B cell (primary cell): ENCODE measurements around the gene THSD4. TPM values are rescaled to one million over a fixed set of nuclear protein-coding genes. Genes with fewer than 3 reads are reported as not detected.
"Not testable (repeated sequence)": the region's sequence is repeated elsewhere in the genome, so short reads cannot be mapped to it uniquely, and the experiment has no call there.

Experiments used
- ATAC-seq: fragments of 200-7000 bp; cut with Tn5 transposase; one replicate; pipeline ENCODE4 v1.10.0; 2021; ENCODE audit warnings: low read depth, mild to moderate bottlenecking, moderate number of reproducible peaks, moderate library complexity
- CTCF ChIA-PET: fragments of 350-600 bp; sonication (Branson Sonifier 250); formaldehyde crosslinking; loops from one replicate; lab custom pipeline; 2021; ENCODE audit warnings: antibody characterized with exemption, inconsistent platforms; lab: Charles Lee
- POLR2A ChIA-PET: fragments of 350-600 bp; sonication (Branson Sonifier 250); formaldehyde crosslinking; loops from one replicate; lab custom pipeline; 2021; ENCODE audit warnings: antibody characterized with exemption; lab: Charles Lee
- DNase-seq: peaks from one replicate; pipeline ENCODE4 v3.0.0; 2013
- H2AFZ ChIP-seq: 2 replicates; pipeline ENCODE4 v1.6.1; 2012; ENCODE audit warnings: mild to moderate bottlenecking, low read depth, low read length; ENCODE audit not compliant: insufficient read depth, poor library complexity, severe bottlenecking
- H3K27ac ChIP-seq, 2 donors: 1 replicate in 1 of 2; 2 replicates in 1 of 2; pipeline ENCODE4 v1.5.1; 2012 to 2013; ENCODE audit warnings: low read length in 2 of 2, mild to moderate bottlenecking in 2 of 2, moderate library complexity in 1 of 2
- H3K27me3 ChIP-seq, 4 experiments: fragments of 200-600 bp in 1 of 4; sonication (generic) in 1 of 4; replicated peaks in 1 of 4; 1 replicate in 2 of 4; 2 replicates in 2 of 4; pipeline versions ENCODE4 v1.6.1 to v1.7.0; 2013 to 2016; ENCODE audit warnings: low read length in 3 of 4, mild to moderate bottlenecking in 2 of 4, mixed read lengths in 1 of 4, moderate library complexity in 1 of 4; ENCODE audit not compliant: insufficient read depth in 4 of 4, control insufficient read depth in 3 of 4; ENCODE audit errors: control extremely low read depth in 1 of 4
- H3K36me3 ChIP-seq, 2 experiments: replicated peaks in 1 of 2; 1 replicate in 1 of 2; 2 replicates in 1 of 2; pipeline versions ENCODE4 v1.6.1 to v1.7.1; 2013; ENCODE audit warnings: low read length in 1 of 2; ENCODE audit not compliant: insufficient read depth in 2 of 2, control insufficient read depth in 1 of 2; ENCODE audit errors: control extremely low read depth in 1 of 2, extremely low read depth in 1 of 2
- H3K4me1 ChIP-seq, 2 donors: fragments of 200-600 bp in 1 of 2; sonication (generic) in 1 of 2; 1 replicate in 1 of 2; 2 replicates in 1 of 2; pipeline versions ENCODE4 v1.5.1 to v1.6.1; 2013 to 2017; ENCODE audit warnings: low read length in 2 of 2; ENCODE audit not compliant: control insufficient read depth in 2 of 2, insufficient read depth in 2 of 2
- H3K4me2 ChIP-seq: replicated peaks from 2 replicates; pipeline ENCODE3; 2012; ENCODE audit warnings: mild to moderate bottlenecking, low read depth, low read length; ENCODE audit not compliant: poor library complexity, severe bottlenecking
- H3K4me3 ChIP-seq, 5 experiments: fragments of 200-600 bp in 1 of 5; sonication (generic) in 1 of 5; 1 replicate in 3 of 5; 2 replicates in 2 of 5; pipeline versions ENCODE4 v1.5.1 to v1.7.0; 2011 to 2016; ENCODE audit warnings: low read length in 4 of 5, mild to moderate bottlenecking in 4 of 5, low read depth in 2 of 5, control low read depth in 1 of 5, moderate library complexity in 1 of 5; ENCODE audit not compliant: insufficient read depth in 1 of 5; ENCODE audit errors: control extremely low read depth in 1 of 5, extremely low read depth in 1 of 5
- H3K79me2 ChIP-seq: fragments of 200-600 bp; sonication (generic); one replicate; pipeline ENCODE4 v1.6.0; 2016; ENCODE audit warnings: low read length; ENCODE audit not compliant: control insufficient read depth, insufficient read depth
- H3K9ac ChIP-seq: fragments of 200-600 bp; sonication (generic); 2 replicates; pipeline ENCODE4 v1.6.1; 2017; ENCODE audit warnings: mild to moderate bottlenecking, low read length, moderate library complexity
- H3K9me3 ChIP-seq, 3 donors: one replicate each; pipeline versions ENCODE4 v1.6.1 to v1.7.1; 2013; ENCODE audit warnings: low read length in 2 of 3; ENCODE audit not compliant: control insufficient read depth in 2 of 3, insufficient read depth in 1 of 3; ENCODE audit errors: control extremely low read depth in 1 of 3
- H4K20me1 ChIP-seq: 2 replicates; pipeline ENCODE4 v1.6.0; 2012; ENCODE audit warnings: mild to moderate bottlenecking, low read length; ENCODE audit not compliant: insufficient read depth, control insufficient read depth, poor library complexity, severe bottlenecking
- H3K27ac Mint-ChIP-seq: one replicate; pipeline ENCODE4 v1.8.0; 2021; ENCODE audit warnings: mixed read lengths
- H3K27me3 Mint-ChIP-seq: one replicate; pipeline ENCODE4 v1.8.0; 2021; ENCODE audit warnings: mixed read lengths
- H3K4me1 Mint-ChIP-seq: one replicate; pipeline ENCODE4 v1.8.0; 2021; ENCODE audit warnings: mixed read lengths
- H3K4me3 Mint-ChIP-seq: one replicate; pipeline ENCODE4 v1.8.0; 2021; ENCODE audit warnings: mixed read lengths
- H3K9me3 Mint-ChIP-seq: one replicate; pipeline ENCODE4 v1.8.0; 2022; ENCODE audit warnings: mixed read lengths; ENCODE audit not compliant: insufficient read depth
- EZH2 ChIP-seq: IDR thresholded peaks from 2 replicates; pipeline ENCODE4 v1.6.1; 2012; ENCODE audit warnings: borderline replicate concordance, low read depth, mild to moderate bottlenecking, moderate library complexity, low read length; ENCODE audit not compliant: insufficient read depth, poor library complexity, severe bottlenecking
- WGBS: methylation state at CpG from one replicate; pipeline ENCODE4 v1.1.5; 2013; ENCODE audit warnings: missing lambda C conversion rate; ENCODE audit not compliant: insufficient coverage; 5-methylcytosine and 5-hydroxymethylcytosine counted together
- intact Hi-C: fragments of 100-400 bp; cut with micrococcal nuclease; formaldehyde crosslinking; loops from one replicate; pipeline ENCODE4 v1.10.0; 2022
- polyA plus RNA-seq: library from polyadenylated mRNA; depleted of rRNA; stranded (reverse); fragments of >200 nt; gene quantifications from 2 replicates; pipeline ENCODE4 v1.2.3, GENCODE V29; 2012
- total RNA-seq, 2 donors: library from RNA; stranded (reverse); fragments of 120-200 nt in 1 of 2; gene quantifications; 1 replicate in 1 of 2; 2 replicates in 1 of 2; pipeline versions ENCODE4 v1.2.3 to v1.2.4, GENCODE V29; 2013 to 2022
- TF ChIP-seq, protein P1 (sequence below): fragments of 200-600 bp; IDR thresholded peaks from one replicate; pipeline ENCODE4 v1.8.0; 2022; ENCODE audit warnings: antibody characterized with exemption, mild to moderate bottlenecking

THSD4 gene
- total and polyA plus RNA-seq, 2 donors (not counting 1 experiment from before 2014, with no cell fraction given) = not detected

GRCh38 chr15:71437919-71438318 lies 322.6 kb downstream of the THSD4 start:
- no CpG with 5 or more reads among the region's 4 CpGs for WGBS
- Mint-ChIP-seq H3K27me3 (peaks cover 3% of the 10 kb centered on the region), H3K4me1 (peaks cover 3% of the 10 kb centered on the region), H3K9me3 (no peaks in the 10 kb centered on the region), H3K27ac (no peak overlapping the region), H3K4me3 (no peak overlapping the region)
- CTCF ChIA-PET = no interaction called here
- TF ChIP-seq, protein P1, sequence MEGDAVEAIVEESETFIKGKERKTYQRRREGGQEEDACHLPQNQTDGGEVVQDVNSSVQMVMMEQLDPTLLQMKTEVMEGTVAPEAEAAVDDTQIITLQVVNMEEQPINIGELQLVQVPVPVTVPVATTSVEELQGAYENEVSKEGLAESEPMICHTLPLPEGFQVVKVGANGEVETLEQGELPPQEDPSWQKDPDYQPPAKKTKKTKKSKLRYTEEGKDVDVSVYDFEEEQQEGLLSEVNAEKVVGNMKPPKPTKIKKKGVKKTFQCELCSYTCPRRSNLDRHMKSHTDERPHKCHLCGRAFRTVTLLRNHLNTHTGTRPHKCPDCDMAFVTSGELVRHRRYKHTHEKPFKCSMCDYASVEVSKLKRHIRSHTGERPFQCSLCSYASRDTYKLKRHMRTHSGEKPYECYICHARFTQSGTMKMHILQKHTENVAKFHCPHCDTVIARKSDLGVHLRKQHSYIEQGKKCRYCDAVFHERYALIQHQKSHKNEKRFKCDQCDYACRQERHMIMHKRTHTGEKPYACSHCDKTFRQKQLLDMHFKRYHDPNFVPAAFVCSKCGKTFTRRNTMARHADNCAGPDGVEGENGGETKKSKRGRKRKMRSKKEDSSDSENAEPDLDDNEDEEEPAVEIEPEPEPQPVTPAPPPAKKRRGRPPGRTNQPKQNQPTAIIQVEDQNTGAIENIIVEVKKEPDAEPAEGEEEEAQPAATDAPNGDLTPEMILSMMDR = no peak
- TF ChIP-seq EZH2 = no peak
- POLR2A ChIA-PET = no interaction called here
- Histone ChIP-seq H3K4me2 (no peak overlapping the region), H4K20me1 (no peaks in the 10 kb centered on the region), H3K36me3 (no peaks in the 10 kb centered on the region), H3K79me2 (no peaks in the 10 kb centered on the region), H3K9ac (no peak overlapping the region), H3K4me1 (peaks cover 0 to 3% of the 10 kb centered on the region in 2 donors), H3K9me3 (no peaks in the 10 kb centered on the region), H2AFZ (no peak overlapping the region), H3K4me3 (no peak overlapping the region), H3K27me3 (no peaks in the 10 kb centered on the region), H3K27ac (no peak overlapping the region)
- ATAC-seq = no peak
- intact Hi-C loops = no loop called here
- no peak for DNase-seq

GRCh38 chr15:71439478-71439877 lies 324.2 kb downstream of the THSD4 start:
- CTCF ChIA-PET = interaction anchor here (1.4 kb wide), 2 partner anchors 10 to 615 kb away, joined by 3 to 9 read pairs; no protein-coding TSS in a partner anchor
- not testable (repeated sequence) for ATAC-seq, H3K9me3 Mint-ChIP-seq

More at GRCh38 chr15:71439478-71439877, 324.2 kb downstream of the THSD4 start:
- H3K27ac Mint-ChIP-seq, H2AFZ ChIP-seq, H3K4me2 ChIP-seq, H3K36me3 ChIP-seq, POLR2A ChIA-PET, H4K20me1 ChIP-seq, H3K27ac ChIP-seq, H3K4me3 Mint-ChIP-seq, intact Hi-C loops, H3K4me1 ChIP-seq, DNase-seq, H3K79me2 ChIP-seq, H3K9me3 ChIP-seq, H3K9ac ChIP-seq, H3K27me3 ChIP-seq, H3K4me1 Mint-ChIP-seq, H3K4me3 ChIP-seq, H3K27me3 Mint-ChIP-seq: not testable (repeated sequence)
- WGBS = no CpG with 5 or more reads among the region's 2 CpGs
